Loucy (cell line): ENCODE data around the gene IQSEC1.

Experiments used
- H2AFZ ChIP-seq: fragments of 200-600 bp; sonication (generic); 2 replicates; pipeline ENCODE4 v1.6.0; 2016; ENCODE audit warnings: antibody characterized with exemption, mild to moderate bottlenecking, low read length, moderate library complexity
- H3F3A ChIP-seq: fragments of 200-600 bp; 2 replicates; pipeline ENCODE4 v1.6.0; 2016; ENCODE audit warnings: antibody characterized with exemption, low read depth, mild to moderate bottlenecking
- H3K27me3 ChIP-seq: fragments of 200-600 bp; sonication (generic); 2 replicates; pipeline ENCODE4 v1.6.1; 2014; ENCODE audit warnings: low read length, mild to moderate bottlenecking; ENCODE audit not compliant: insufficient read depth, poor library complexity, severe bottlenecking
- H3K36me3 ChIP-seq: fragments of 200-600 bp; sonication (generic); 2 replicates; pipeline ENCODE4 v1.6.1; 2016; ENCODE audit warnings: low read length; ENCODE audit not compliant: insufficient read depth
- H3K4me1 ChIP-seq: fragments of 200-600 bp; sonication (generic); 2 replicates; pipeline ENCODE4 v1.5.1; 2014; ENCODE audit warnings: low read length, mild to moderate bottlenecking; ENCODE audit not compliant: insufficient read depth, poor library complexity, severe bottlenecking
- H3K4me2 ChIP-seq: fragments of 200-600 bp; sonication (generic); 2 replicates; pipeline ENCODE4 v1.6.0; 2014; ENCODE audit warnings: antibody characterized with exemption, low read length, low read depth, mild to moderate bottlenecking; ENCODE audit not compliant: poor library complexity, severe bottlenecking
- H3K4me3 ChIP-seq: fragments of 200-600 bp; sonication (generic); 2 replicates; pipeline ENCODE4 v1.5.1; 2014; ENCODE audit warnings: low read length, mild to moderate bottlenecking, mixed read lengths; ENCODE audit not compliant: poor library complexity, severe bottlenecking
- H3K79me2 ChIP-seq: fragments of 200-600 bp; sonication (generic); 2 replicates; pipeline ENCODE4 v1.6.1; 2014; ENCODE audit warnings: low read length; ENCODE audit not compliant: insufficient read depth
- H3K9ac ChIP-seq: fragments of 200-600 bp; sonication (generic); 2 replicates; pipeline ENCODE4 v1.6.0; 2014; ENCODE audit warnings: mild to moderate bottlenecking, low read depth, low read length, moderate library complexity; ENCODE audit not compliant: poor library complexity, severe bottlenecking
- H3K9me2 ChIP-seq: fragments of 200-600 bp; sonication (generic); replicated peaks from 2 replicates; pipeline ENCODE4 v1.6.1; 2016; ENCODE audit warnings: low read depth, low read length, mixed read lengths
- H3K9me3 ChIP-seq: fragments of 200-600 bp; sonication (generic); 2 replicates; pipeline ENCODE4 v1.6.1; 2014; ENCODE audit warnings: mild to moderate bottlenecking, antibody characterized with exemption, low read length, low read depth; ENCODE audit not compliant: insufficient read depth
- H4K20me1 ChIP-seq: fragments of 200-600 bp; sonication (generic); 2 replicates; pipeline ENCODE4 v1.6.0; 2014; ENCODE audit warnings: antibody characterized with exemption, low read length, mild to moderate bottlenecking; ENCODE audit not compliant: insufficient read depth, poor library complexity, severe bottlenecking
- CTCF ChIP-seq: fragments of 200-600 bp; sonication (generic); conservative IDR thresholded peaks from 2 replicates; pipeline ENCODE4 v1.5.1; 2014; ENCODE audit warnings: mild to moderate bottlenecking, antibody characterized with exemption, low read length
- EZH2phosphoT487 ChIP-seq: fragments of 200-600 bp; IDR thresholded peaks from 2 replicates; pipeline ENCODE4 v1.6.1; 2018; ENCODE audit warnings: antibody characterized with exemption, mild to moderate bottlenecking, moderate library complexity, borderline replicate concordance

IQSEC1 gene

GRCh38 chr3:13111173-13111872, 38.1 kb upstream of the IQSEC1 start:
- Histone ChIP-seq H3K79me2 (no peaks in the 10 kb centered on the region), H3K4me2 (peak overlapping the region; percentile 38), H3K36me3 (no peaks in the 10 kb centered on the region), H2AFZ (no peak overlapping the region; the same call in 1 of the 2 replicates), H3K4me1 (peaks cover 11% of the 10 kb centered on the region), H3K9me3 (no peaks in the 10 kb centered on the region), H3K27me3 (no peaks in the 10 kb centered on the region), H3K9ac (no peak overlapping the region), H3K4me3 (no peak overlapping the region), H4K20me1 (no peaks in the 10 kb centered on the region), H3K9me2 (no peaks in the 10 kb centered on the region), H3F3A (no peaks in the 10 kb centered on the region)
- TF ChIP-seq EZH2phosphoT487 (no peak), CTCF (no peak)

- Histone ChIP-seq H3K36me3 (no peaks in the 10 kb centered on the region), H3F3A (no peaks in the 10 kb centered on the region), H3K9ac (no peak overlapping the region), H3K79me2 (no peaks in the 10 kb centered on the region), H3K9me3 (no peaks in the 10 kb centered on the region), H3K4me3 (no peak overlapping the region), H3K9me2 (no peaks in the 10 kb centered on the region), H3K27me3 (no peaks in the 10 kb centered on the region), H4K20me1 (no peaks in the 10 kb centered on the region), H3K4me2 (peak overlapping the region; percentile 38), H2AFZ (no peak overlapping the region; the same call in 1 of the 2 replicates), H3K4me1 (peaks cover 11% of the 10 kb centered on the region)
- TF ChIP-seq CTCF (no peak), EZH2phosphoT487 (no peak)
Observed at GRCh38 chr3:13110678-13111116, 37.5 kb upstream of the IQSEC1 start.

- Histone ChIP-seq H3K9me2 (no peaks in the 10 kb centered on the region), H3K36me3 (no peaks in the 10 kb centered on the region), H3K4me2 (no peak overlapping the region), H3K4me3 (no peak overlapping the region), H3K4me1 (peaks cover 11% of the 10 kb centered on the region), H3F3A (no peaks in the 10 kb centered on the region), H3K79me2 (no peaks in the 10 kb centered on the region), H2AFZ (no peak overlapping the region), H4K20me1 (no peaks in the 10 kb centered on the region), H3K9ac (no peak overlapping the region), H3K9me3 (no peaks in the 10 kb centered on the region), H3K27me3 (no peaks in the 10 kb centered on the region)
- no peak for TF ChIP-seq CTCF
- no peak for TF ChIP-seq EZH2phosphoT487
Observed at GRCh38 chr3:13109516-13109915, 36.3 kb upstream of the IQSEC1 start.
